Smooth muscle cell (in vitro differentiated cells): ENCODE data around the gene BOC. TPM values are rescaled to one million over a fixed set of nuclear protein-coding genes. Genes with fewer than 3 reads are reported as not detected.

Source experiments
- DNase-seq: peaks from one replicate; lab custom pipeline; 2025; ENCODE audit not compliant: unreplicated experiment; lab: John Stamatoyannopoulos, UW
- H2AFZ ChIP-seq: fragments of 200-600 bp; sonication (generic); 2 replicates; pipeline ENCODE4 v1.6.0; 2016; ENCODE audit warnings: antibody characterized with exemption, low read depth, mild to moderate bottlenecking
- H3F3A ChIP-seq: fragments of 200-600 bp; sonication (generic); 2 replicates; pipeline ENCODE4 v1.6.0; 2017; ENCODE audit warnings: antibody characterized with exemption, low read depth
- H3K27ac ChIP-seq: fragments of 200-600 bp; sonication (generic); 2 replicates; pipeline ENCODE4 v1.5.1; 2016; ENCODE audit warnings: low read depth, mild to moderate bottlenecking
- H3K27me3 ChIP-seq: fragments of 200-600 bp; sonication (generic); 2 replicates; pipeline ENCODE4 v1.6.1; 2016; ENCODE audit warnings: low read depth, mild to moderate bottlenecking
- H3K36me3 ChIP-seq: fragments of 200-600 bp; sonication (generic); 2 replicates; pipeline ENCODE4 v1.5.1; 2016; ENCODE audit warnings: low read depth
- H3K4me1 ChIP-seq: fragments of 200-600 bp; sonication (generic); 2 replicates; pipeline ENCODE4 v1.5.1; 2016; ENCODE audit warnings: low read depth
- H3K4me2 ChIP-seq: fragments of 200-600 bp; sonication (generic); 2 replicates; pipeline ENCODE4 v1.6.0; 2016; ENCODE audit warnings: mild to moderate bottlenecking
- H3K4me3 ChIP-seq: fragments of 200-600 bp; sonication (generic); 2 replicates; pipeline ENCODE4 v1.5.1; 2016; ENCODE audit warnings: mild to moderate bottlenecking
- H3K79me2 ChIP-seq: fragments of 200-600 bp; sonication (generic); 2 replicates; pipeline ENCODE4 v1.6.0; 2016; ENCODE audit warnings: low read depth, mild to moderate bottlenecking
- H3K9ac ChIP-seq: fragments of 200-600 bp; sonication (generic); 2 replicates; pipeline ENCODE4 v1.6.0; 2016; ENCODE audit warnings: low read depth
- H3K9me3 ChIP-seq: fragments of 200-600 bp; sonication (generic); replicated peaks from 2 replicates; pipeline ENCODE4 v1.5.1; 2016; ENCODE audit warnings: low read depth
- H4K20me1 ChIP-seq: fragments of 200-600 bp; sonication (generic); 2 replicates; pipeline ENCODE4 v1.6.0; 2016; ENCODE audit warnings: low read depth
- CTCF ChIP-seq: fragments of 200-600 bp; sonication (generic); IDR thresholded peaks from 2 replicates; pipeline ENCODE4 v1.5.1; 2017; ENCODE audit warnings: borderline replicate concordance, mild to moderate bottlenecking, antibody characterized with exemption; ENCODE audit not compliant: insufficient read depth, poor library complexity, severe bottlenecking
- WGBS: methylation state at CpG from one replicate; pipeline ENCODE4 v1.1.7; 2016; ENCODE audit warnings: low lambda C conversion rate; 5-methylcytosine and 5-hydroxymethylcytosine counted together
- polyA plus RNA-seq: library from polyadenylated mRNA; unstranded; fragments of >200 nt; fragmentation: Nextera tagmentation; extraction: Ambion mirVana; gene quantifications from 2 replicates; pipeline ENCODE4 v1.2.1, GENCODE V29; 2016
- total RNA-seq: library from RNA; depleted of rRNA; stranded (reverse); fragments of >200 nt; gene quantifications from 2 replicates; pipeline ENCODE4 v1.2.3, GENCODE V29; 2014

Gene BOC, protein sequence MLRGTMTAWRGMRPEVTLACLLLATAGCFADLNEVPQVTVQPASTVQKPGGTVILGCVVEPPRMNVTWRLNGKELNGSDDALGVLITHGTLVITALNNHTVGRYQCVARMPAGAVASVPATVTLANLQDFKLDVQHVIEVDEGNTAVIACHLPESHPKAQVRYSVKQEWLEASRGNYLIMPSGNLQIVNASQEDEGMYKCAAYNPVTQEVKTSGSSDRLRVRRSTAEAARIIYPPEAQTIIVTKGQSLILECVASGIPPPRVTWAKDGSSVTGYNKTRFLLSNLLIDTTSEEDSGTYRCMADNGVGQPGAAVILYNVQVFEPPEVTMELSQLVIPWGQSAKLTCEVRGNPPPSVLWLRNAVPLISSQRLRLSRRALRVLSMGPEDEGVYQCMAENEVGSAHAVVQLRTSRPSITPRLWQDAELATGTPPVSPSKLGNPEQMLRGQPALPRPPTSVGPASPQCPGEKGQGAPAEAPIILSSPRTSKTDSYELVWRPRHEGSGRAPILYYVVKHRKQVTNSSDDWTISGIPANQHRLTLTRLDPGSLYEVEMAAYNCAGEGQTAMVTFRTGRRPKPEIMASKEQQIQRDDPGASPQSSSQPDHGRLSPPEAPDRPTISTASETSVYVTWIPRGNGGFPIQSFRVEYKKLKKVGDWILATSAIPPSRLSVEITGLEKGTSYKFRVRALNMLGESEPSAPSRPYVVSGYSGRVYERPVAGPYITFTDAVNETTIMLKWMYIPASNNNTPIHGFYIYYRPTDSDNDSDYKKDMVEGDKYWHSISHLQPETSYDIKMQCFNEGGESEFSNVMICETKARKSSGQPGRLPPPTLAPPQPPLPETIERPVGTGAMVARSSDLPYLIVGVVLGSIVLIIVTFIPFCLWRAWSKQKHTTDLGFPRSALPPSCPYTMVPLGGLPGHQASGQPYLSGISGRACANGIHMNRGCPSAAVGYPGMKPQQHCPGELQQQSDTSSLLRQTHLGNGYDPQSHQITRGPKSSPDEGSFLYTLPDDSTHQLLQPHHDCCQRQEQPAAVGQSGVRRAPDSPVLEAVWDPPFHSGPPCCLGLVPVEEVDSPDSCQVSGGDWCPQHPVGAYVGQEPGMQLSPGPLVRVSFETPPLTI
- 16.7 and 19.5 TPM in 2 replicates for total RNA-seq
- 31.2 and 31.4 TPM in 2 replicates for polyA plus RNA-seq

- no peaks in the 10 kb centered on the region for H3K9me3 ChIP-seq
- H3K4me3 ChIP-seq = peak within 1 kb of the TSS; percentile 89
- H3F3A ChIP-seq = peaks cover 5% of the 10 kb centered on the region
- H4K20me1 ChIP-seq = no peaks in the 10 kb centered on the region
- TF ChIP-seq CTCF = no peak
- H3K36me3 ChIP-seq = no peaks in the 10 kb centered on the region
- H3K4me1 ChIP-seq = peaks cover 41% of the 10 kb centered on the region
- H3K79me2 ChIP-seq = peaks cover 26% of the 10 kb centered on the region
- peak; percentile 49 for DNase-seq
- peak within 1 kb of the TSS; percentile 96 for H2AFZ ChIP-seq
- 1% methylated on average over 65 of the region's 76 CpGs for WGBS
- H3K4me2 ChIP-seq = peak within 1 kb of the TSS; percentile 98
- H3K27ac ChIP-seq = peak within 1 kb of the TSS; percentile 95
- no peaks in the 10 kb centered on the region for H3K27me3 ChIP-seq
- peak within 1 kb of the TSS; percentile 97 for H3K9ac ChIP-seq
Observed at GRCh38 chr3:113211330-113212149, at the start of gene BOC. TSS of gene BOC (plus strand) at chr3:113211557. CDS start at chr3:113249803, 38,246 bp downstream.

DNA sequence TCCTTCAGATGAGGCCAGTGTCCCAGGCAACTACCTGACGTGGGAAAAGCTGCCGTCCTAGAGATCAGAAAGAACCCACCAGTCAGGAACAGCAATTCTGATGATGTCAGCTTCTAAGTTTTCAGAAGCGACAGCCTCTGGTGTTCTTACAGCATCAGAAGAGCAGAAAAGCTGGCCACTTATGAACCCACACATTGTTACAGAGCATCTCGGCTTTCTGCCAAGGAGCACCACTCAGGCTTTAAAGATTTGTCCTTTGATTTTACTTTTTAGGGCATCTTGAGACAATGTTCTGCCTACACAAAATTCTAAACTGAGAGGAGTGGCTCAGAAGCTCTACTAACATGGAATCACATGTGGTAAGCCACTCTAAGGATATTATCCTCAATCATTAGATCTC lies 49.7 kb upstream of the BOC start:
- 81% methylated on average over 4 of the region's 4 CpGs for WGBS
- H2AFZ ChIP-seq = no peak overlapping the region
- H3K27me3 ChIP-seq = no peaks in the 10 kb centered on the region
- no peak for DNase-seq
- no peaks in the 10 kb centered on the region for H4K20me1 ChIP-seq
- peaks cover 4% of the 10 kb centered on the region for H3F3A ChIP-seq
- no peak for TF ChIP-seq CTCF
- no peaks in the 10 kb centered on the region for H3K36me3 ChIP-seq
- no peak overlapping the region for H3K4me3 ChIP-seq
- peaks cover 13% of the 10 kb centered on the region for H3K4me1 ChIP-seq
- no peak overlapping the region for H3K4me2 ChIP-seq
- H3K27ac ChIP-seq = no peak overlapping the region
- H3K79me2 ChIP-seq = no peaks in the 10 kb centered on the region
- no peak overlapping the region for H3K9ac ChIP-seq
- H3K9me3 ChIP-seq = no peaks in the 10 kb centered on the region

GRCh38 chr3:113163152-113163551 lies 48.2 kb upstream of the BOC start:
- Histone ChIP-seq H3F3A (peaks cover 8% of the 10 kb centered on the region), H3K9me3 (no peaks in the 10 kb centered on the region), H3K4me1 (peaks cover 22% of the 10 kb centered on the region), H4K20me1 (no peaks in the 10 kb centered on the region), H2AFZ (no peak overlapping the region), H3K4me2 (no peak overlapping the region), H3K27ac (no peak overlapping the region), H3K9ac (no peak overlapping the region), H3K27me3 (no peaks in the 10 kb centered on the region), H3K36me3 (no peaks in the 10 kb centered on the region), H3K4me3 (no peak overlapping the region), H3K79me2 (no peaks in the 10 kb centered on the region)
- TF ChIP-seq CTCF = no peak
- 87% methylated on average over 6 of the region's 6 CpGs for WGBS
- no peak for DNase-seq
